NCI-H1417 treated with DMSO at 0.1 percent for 48 hours (cell line): ENCODE measurements around the gene GOLGA2.

Experiments
- DNase-seq: peaks from one replicate; lab custom pipeline; 2025; lab: John Stamatoyannopoulos, UW

Gene GOLGA2, protein sequence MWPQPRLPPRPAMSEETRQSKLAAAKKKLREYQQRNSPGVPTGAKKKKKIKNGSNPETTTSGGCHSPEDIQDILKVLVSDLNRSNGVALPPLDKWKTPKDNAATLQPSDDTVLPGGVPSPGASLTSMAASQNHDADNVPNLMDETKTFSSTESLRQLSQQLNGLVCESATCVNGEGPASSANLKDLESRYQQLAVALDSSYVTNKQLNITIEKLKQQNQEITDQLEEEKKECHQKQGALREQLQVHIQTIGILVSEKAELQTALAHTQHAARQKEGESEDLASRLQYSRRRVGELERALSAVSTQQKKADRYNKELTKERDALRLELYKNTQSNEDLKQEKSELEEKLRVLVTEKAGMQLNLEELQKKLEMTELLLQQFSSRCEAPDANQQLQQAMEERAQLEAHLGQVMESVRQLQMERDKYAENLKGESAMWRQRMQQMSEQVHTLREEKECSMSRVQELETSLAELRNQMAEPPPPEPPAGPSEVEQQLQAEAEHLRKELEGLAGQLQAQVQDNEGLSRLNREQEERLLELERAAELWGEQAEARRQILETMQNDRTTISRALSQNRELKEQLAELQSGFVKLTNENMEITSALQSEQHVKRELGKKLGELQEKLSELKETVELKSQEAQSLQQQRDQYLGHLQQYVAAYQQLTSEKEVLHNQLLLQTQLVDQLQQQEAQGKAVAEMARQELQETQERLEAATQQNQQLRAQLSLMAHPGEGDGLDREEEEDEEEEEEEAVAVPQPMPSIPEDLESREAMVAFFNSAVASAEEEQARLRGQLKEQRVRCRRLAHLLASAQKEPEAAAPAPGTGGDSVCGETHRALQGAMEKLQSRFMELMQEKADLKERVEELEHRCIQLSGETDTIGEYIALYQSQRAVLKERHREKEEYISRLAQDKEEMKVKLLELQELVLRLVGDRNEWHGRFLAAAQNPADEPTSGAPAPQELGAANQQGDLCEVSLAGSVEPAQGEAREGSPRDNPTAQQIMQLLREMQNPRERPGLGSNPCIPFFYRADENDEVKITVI

GRCh38 chr9:128275198-128276007 lies at the start of gene GOLGA2:
TSS of gene GOLGA2 (minus strand) at chr9:128276007. CDS start at chr9:128275976, 31 bp downstream.
- no peak for DNase-seq

DNA sequence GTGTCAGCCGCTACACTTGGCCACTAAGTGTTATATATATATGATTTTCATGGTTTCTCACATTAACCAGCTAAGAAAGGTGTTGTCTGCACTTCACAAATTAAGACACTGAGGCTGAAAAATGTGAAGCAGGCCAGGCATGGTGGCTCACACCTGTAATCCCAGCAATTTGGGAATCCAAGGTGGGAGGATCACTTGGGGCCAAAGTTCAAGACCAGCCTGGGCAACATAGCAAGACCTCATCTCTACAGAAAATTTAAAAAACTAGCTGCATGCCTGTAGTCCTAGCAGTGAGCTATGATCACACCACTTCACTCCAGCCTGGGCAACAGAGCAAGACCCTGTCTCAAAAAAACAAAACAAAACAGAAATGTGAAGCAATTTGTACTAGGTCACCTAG lies 48.6 kb upstream of the GOLGA2 start:
- DNase-seq, result no peak

DNA sequence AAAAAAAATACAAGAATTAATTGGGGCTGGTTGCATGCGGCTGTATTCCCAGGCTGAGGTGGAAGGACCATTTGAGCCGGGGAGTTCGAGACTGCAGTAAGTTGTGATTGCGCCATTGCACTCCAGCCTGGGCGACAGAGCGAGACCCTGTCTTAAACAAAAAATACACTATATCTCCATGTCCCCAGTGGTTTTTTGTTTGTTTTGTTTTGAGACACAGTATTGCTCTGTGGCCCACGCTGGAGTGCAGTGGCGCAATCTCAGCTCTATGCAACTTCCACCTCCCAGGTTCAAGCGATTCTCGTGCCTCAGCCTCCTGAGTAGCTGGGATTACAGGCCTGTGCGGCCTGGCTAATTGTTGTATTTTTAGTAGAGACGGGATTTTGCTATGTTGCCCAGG lies 48.0 kb upstream of the GOLGA2 start:
- no peak for DNase-seq

DNA sequence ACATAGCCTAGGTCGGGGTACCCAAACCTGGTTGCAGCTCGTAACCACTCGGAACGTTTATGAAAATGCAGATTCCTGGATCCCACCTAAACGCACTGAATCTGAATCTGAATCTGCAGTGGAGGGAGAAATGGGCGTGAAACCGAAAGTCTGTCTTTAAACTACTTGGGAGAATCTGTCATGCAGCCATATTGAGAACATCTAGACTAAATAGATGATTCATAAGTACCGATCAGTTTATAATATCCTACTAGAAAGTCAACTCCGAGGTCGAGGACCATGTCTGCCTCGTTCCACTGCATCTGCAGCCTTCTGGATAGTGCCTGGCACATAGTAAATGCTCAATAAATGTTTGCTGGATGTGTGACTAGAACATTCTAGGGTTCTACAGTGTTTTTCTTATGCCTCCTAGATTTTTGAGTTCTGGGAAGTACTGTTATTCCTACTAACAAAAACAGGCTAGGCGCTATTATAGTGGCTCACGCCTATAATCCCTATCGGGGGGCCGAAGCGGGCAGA lies 47.5 kb upstream of the GOLGA2 start:
- DNase-seq, result no peak

GRCh38 chr9:128322404-128323211 lies 46.8 kb upstream of the GOLGA2 start, which contains the start of the genes COQ4 and TRUB2:
TSS of gene COQ4 (plus strand) at chr9:128322839. CDS start at chr9:128322859, 20 bp downstream.
TSS of gene TRUB2 (minus strand) at chr9:128322447. CDS start at chr9:128322408, 39 bp downstream.
- peak; percentile 97 for DNase-seq

DNA sequence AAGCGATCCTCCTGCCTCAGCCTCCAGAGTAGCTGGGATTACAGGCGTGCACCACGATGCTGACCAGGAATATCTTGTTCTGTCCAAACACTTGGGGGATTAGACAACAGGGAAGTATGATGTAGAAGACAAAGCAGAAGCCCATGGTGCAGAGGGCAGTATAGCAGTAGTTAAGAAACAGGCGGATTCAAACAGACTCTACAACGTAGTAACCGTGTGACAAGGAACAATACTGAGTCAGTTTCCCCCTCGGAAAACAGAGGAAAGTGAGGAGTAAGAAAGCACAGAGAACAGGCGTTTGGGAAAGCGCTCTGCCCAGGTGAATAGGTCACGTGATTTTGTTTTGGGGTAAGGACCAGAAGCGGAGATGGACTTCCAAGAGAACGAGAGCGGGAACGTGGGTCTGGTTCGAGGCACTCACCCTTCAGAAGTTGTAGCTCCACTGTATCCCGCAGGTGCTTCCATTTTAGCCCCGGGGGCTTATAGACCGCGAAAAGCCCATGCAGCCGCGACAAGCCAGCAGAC lies 46.1 kb upstream of the GOLGA2 start:
- no peak for DNase-seq

DNA sequence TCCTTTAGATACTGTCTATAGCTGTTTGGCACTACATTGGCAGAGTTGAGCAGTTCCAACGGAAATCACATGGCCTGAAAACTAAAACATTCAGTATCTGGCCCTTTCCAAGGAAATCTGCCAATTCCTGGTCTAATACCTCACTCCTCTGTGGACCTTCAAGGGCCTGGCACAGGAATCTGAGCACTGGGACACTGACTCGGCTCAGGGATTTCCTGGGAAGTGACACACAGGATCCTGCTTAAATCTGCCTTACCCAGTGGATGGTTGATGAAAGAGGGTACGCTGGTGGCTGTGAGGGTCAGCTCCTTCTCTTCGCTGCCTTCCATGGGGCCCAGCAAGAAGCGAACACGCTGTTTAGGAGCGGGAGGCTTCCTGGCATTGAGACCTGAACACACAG lies 45.5 kb upstream of the GOLGA2 start:
- no peak for DNase-seq

DNA sequence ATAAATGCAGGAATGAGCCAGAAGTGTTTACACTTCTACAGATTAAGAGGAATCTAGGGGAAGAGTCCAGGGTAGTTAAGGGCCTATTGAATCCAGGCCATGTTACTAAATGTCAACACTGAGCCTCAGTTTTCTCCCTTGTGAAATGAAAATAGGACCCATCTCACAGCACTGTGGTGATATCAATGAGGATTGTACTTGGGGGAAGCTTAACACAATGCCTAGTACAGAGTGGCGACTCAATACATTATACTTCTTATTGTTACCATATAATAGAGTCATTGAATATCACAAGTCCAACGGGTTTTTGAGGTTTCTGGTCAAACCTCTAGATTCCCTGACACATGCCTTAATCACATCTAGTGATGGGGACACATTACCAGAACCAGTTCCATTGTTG lies 41.8 kb upstream of the GOLGA2 start:
- no peak for DNase-seq

GRCh38 chr9:128316421-128316820 lies 40.6 kb upstream of the GOLGA2 start:
- no peak for DNase-seq

GRCh38 chr9:128314697-128315096 lies 38.9 kb upstream of the GOLGA2 start:
- DNase-seq, result no peak

GRCh38 chr9:128310461-128310860 lies 34.7 kb upstream of the GOLGA2 start:
- DNase-seq, result no peak

GRCh38 chr9:128309551-128309950 lies 33.7 kb upstream of the GOLGA2 start:
- no peak for DNase-seq

DNA sequence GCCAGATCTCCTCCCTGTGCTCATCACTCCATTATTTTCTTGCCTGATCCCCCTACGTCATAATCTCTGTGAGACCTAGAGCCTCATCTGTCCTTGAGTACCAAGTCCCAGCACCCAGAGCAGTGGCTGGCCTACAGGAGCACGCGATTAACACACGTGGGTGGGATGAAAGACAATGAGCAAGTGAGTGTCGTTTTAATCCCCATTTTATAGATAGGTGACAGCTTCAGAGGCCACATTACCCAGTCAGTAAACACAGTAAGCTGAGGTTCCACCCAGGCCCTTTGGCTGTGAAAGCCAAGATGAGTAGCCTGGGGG lies 29.1 kb upstream of the GOLGA2 start:
- no peak for DNase-seq

- no peak for DNase-seq
Observed at GRCh38 chr9:128304136-128304970, 28.5 kb upstream of the GOLGA2 start.

DNA sequence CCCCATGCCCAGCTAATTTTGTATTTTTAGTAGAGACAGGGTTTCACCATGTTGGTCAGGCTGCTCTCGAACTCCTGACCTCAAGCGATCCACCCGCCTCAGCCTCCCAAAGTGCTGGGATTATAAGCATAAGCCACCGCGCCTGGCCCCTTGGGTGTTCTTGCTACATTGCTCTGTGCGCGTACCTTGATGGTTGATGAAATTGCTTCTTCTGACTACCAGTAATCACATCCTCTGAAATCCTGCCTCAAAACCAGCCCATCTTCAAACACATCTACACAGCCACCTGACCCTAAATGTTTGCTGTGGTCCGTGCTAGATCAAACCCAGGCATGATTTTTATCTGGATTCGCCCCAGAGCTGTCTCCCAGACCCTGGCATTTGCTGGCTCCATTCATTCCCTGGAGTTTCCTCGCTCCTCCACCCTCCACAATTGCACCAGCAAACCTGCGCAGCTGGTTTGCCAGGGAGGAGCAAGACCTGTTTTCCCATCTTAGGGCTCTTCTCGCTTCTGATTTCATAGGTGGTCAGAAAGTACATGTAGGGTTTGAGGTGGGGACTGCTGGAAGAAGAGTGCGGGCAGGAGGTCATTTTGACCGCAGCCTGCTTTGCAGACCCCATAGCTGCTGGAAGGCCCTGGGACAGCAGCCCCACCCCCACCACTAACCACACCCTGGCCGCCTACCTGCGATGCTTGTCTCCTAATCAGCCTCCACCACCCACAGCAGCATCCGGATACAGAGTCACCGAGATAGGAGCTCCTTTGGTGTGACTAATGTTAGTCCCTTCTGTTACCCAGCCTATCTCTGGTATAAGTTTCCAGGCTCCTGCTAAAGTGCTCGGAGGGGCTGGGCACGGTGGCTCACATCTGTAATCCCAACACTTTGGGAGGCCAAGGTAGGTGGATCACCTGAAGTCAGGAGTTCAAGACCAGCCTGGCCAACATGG lies 23.0 kb upstream of the GOLGA2 start:
- DNase-seq, result no peak

DNA sequence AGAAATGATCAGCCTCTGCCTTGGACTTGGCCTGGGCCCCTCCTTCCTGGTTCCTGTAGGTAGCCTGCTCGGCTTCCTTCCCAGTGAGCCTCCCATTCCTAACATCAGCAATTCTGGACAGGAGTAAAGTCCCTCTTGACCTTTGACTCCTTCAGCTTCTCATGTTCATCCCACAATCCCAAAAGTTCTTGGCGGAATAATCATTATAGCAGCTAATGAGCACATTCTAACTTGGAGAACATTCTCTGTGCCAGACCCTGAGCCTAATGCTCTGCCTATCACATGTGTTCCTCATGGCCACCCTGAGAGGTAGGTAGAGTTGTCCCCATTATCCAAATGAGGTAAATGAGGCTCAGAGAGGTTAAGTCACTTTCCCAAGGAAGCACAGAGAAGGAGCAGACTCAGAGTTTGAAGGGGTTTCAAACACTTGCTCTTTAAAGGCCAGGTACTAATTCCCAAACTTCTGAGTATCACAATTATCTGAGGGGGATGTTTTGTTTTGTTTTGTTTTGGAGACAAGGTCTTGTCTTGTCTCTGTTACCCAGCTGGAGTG lies 21.5 kb upstream of the GOLGA2 start:
- DNase-seq, result no peak

DNA sequence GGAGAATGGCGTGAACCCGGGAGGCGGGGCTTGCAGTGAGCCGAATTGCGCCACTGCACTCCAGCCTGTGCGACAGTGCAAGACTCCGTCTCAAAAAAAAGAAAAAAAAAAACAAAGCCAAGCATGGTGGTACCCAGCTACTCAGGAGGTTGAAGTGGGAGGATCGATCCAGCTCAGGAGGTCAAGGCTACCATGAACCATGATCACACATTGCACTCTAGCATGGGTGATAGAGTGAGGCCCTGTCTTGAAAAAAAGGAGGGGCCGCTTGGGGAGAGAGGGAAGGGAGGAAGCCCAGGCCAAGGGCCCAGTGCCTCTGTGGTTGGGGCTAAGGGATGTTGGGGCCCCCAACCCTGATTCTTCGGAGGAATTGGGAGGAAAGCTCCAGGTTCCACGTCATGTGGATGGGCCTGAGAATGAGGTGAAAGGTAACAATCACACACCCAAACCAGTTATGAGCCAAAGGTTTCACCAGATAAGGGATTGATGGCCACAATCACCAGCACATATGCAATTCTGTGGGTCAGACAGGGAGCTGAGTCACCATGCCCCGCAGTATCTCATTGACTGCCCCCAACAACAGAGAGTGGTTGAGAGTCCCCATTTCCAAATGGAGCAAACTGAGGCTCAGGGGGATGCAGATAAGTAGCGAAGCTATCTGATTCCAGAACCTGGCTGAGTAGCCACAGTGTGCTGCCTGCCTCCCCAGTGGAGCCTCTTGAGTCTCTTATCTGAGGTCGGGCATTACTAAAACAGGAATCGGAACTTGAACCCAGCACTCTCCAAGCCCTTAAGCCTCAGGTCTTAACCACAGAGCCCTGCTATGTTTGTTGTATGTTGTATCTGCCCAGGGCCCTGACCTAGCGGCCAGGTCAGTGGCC lies 20.8 kb upstream of the GOLGA2 start:
- DNase-seq, result no peak
